CD4-positive, alpha-beta T cell (primary cell): Measurements from ENCODE around the gene ASCC3. TPM values are rescaled to one million over a fixed set of nuclear protein-coding genes. Genes with fewer than 3 reads are reported as not detected.

ENCODE experiments used
- ATAC-seq: fragments of 200-7000 bp; cut with Tn5 transposase; one replicate; pipeline ENCODE4 v1.10.0; 2022; ENCODE audit warnings: mild to moderate bottlenecking; ENCODE audit not compliant: poor library complexity
- CTCF ChIA-PET: fragments of 350-600 bp; sonication (Branson Sonifier 250); formaldehyde crosslinking; loops from one replicate; lab custom pipeline; 2021; ENCODE audit warnings: antibody characterized with exemption, inconsistent platforms; lab: Charles Lee
- POLR2A ChIA-PET: fragments of 350-600 bp; sonication (Branson Sonifier 250); formaldehyde crosslinking; loops from one replicate; lab custom pipeline; 2021; ENCODE audit warnings: antibody characterized with exemption, inconsistent platforms; lab: Charles Lee
- DNase-seq, 14 experiments: peaks; one replicate each; pipeline ENCODE4 v3.0.0-alpha.2; 2013 to 2020; ENCODE audit warnings: mixed read lengths in 2 of 14
- H3K27ac ChIP-seq, 2 donors: one replicate each; pipeline versions ENCODE4 v1.5.1 to v1.7.0; 2013; ENCODE audit warnings: low read length in 2 of 2, low read depth in 1 of 2, mild to moderate bottlenecking in 1 of 2
- H3K27me3 ChIP-seq, 2 experiments: 1 replicate in 1 of 2; 2 replicates in 1 of 2; pipeline versions ENCODE4 v1.6.1 to v1.7.0; 2013; ENCODE audit warnings: low read length in 2 of 2, control low read depth in 1 of 2, mild to moderate bottlenecking in 1 of 2, moderate library complexity in 1 of 2; ENCODE audit not compliant: insufficient read depth in 2 of 2, control insufficient read depth in 1 of 2
- H3K36me3 ChIP-seq: one replicate; pipeline ENCODE4 v1.6.1; 2013; ENCODE audit warnings: low read length, control low read depth; ENCODE audit not compliant: insufficient read depth
- H3K4me1 ChIP-seq: one replicate; pipeline ENCODE4 v1.6.1; 2013; ENCODE audit warnings: low read length, control low read depth; ENCODE audit not compliant: insufficient read depth
- H3K4me3 ChIP-seq: one replicate; pipeline ENCODE4 v1.5.1; 2013; ENCODE audit warnings: mild to moderate bottlenecking, low read length, moderate library complexity
- H3K9me3 ChIP-seq, 2 experiments: 1 replicate in 1 of 2; 2 replicates in 1 of 2; pipeline versions ENCODE4 v1.6.1 to v1.7.0; 2013; ENCODE audit warnings: low read length in 2 of 2, mild to moderate bottlenecking in 2 of 2, control low read depth in 1 of 2, moderate library complexity in 1 of 2; ENCODE audit not compliant: control insufficient read depth in 1 of 2, insufficient read depth in 1 of 2
- H3K27ac Mint-ChIP-seq: one replicate; pipeline ENCODE4 v1.8.0; 2020; ENCODE audit warnings: mixed read lengths
- H3K27me3 Mint-ChIP-seq: one replicate; pipeline ENCODE4 v1.8.0; 2021; ENCODE audit warnings: mixed read lengths
- H3K36me3 Mint-ChIP-seq: one replicate; pipeline ENCODE4 v1.8.0; 2021; ENCODE audit warnings: low read depth, mixed read lengths
- H3K4me1 Mint-ChIP-seq: one replicate; pipeline ENCODE4 v1.8.0; 2021; ENCODE audit warnings: low read depth, mixed read lengths
- H3K4me3 Mint-ChIP-seq: one replicate; pipeline ENCODE4 v1.8.0; 2020; ENCODE audit warnings: mild to moderate bottlenecking, mixed read lengths
- H3K9me3 Mint-ChIP-seq: one replicate; pipeline ENCODE4 v1.8.0; 2020; ENCODE audit warnings: mixed read lengths
- intact Hi-C, 2 experiments: fragments of 100-400 bp; cut with DNase I in 1 of 2; cut with micrococcal nuclease in 1 of 2; formaldehyde crosslinking; loops; one replicate each; pipeline versions ENCODE4 v1.15.1 to v1.9.0; 2023 to 2025; cut with DNase I, micrococcal nuclease
- total RNA-seq, 174 experiments: library from RNA in 2 of 174; stranded (reverse) in 2 of 174; gene quantifications; one replicate each; pipeline ENCODE4 v1.2.3 and lab custom pipeline; 2021 to 2026
- TF ChIP-seq, protein P1 (sequence below): fragments of 200-600 bp; IDR thresholded peaks from one replicate; pipeline ENCODE4 v1.8.0; 2022; ENCODE audit warnings: antibody characterized with exemption, mild to moderate bottlenecking

Gene ASCC3
- total RNA-seq, 2 experiments from 2014 or later, result 28.9 to 30.4 TPM

DNA sequence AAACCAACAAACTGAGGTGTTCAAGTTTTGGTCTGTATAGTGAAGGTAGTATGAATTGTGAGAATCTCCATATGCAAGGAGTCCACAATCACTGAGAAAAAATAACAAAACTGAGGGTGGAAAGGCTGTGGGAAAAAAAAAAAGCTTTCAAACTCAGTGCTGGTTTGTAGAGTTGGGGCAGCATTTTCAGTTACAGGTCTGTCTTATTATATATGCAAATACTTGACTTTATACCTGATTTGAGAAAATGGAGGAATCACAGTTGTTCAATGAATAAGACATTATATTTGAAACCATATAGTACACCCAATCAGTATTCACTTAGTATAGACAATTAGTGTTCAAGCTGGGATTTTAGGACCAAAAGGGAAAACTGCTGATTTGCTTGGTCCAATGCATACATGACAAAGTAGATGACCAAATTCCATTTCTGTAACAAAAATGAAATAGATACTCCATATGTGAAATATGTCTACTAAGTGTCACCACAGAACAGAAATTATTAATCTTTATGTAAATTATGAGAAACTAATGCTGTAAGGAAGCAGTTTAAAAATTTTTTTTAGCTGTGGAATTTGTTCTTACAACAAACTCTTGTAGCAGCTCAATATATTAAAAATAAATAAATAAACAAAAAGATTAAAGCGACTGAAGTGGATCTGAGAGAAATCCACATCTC lies 187.7 kb downstream of the ASCC3 start:
- CTCF ChIA-PET, result interaction anchor here (1.3 kb wide), 1 partner anchor 10 kb away, joined by 3 read pairs; no protein-coding TSS in a partner anchor
- no peak for ATAC-seq
- POLR2A ChIA-PET, result no interaction called here
- TF ChIP-seq, protein P1, sequence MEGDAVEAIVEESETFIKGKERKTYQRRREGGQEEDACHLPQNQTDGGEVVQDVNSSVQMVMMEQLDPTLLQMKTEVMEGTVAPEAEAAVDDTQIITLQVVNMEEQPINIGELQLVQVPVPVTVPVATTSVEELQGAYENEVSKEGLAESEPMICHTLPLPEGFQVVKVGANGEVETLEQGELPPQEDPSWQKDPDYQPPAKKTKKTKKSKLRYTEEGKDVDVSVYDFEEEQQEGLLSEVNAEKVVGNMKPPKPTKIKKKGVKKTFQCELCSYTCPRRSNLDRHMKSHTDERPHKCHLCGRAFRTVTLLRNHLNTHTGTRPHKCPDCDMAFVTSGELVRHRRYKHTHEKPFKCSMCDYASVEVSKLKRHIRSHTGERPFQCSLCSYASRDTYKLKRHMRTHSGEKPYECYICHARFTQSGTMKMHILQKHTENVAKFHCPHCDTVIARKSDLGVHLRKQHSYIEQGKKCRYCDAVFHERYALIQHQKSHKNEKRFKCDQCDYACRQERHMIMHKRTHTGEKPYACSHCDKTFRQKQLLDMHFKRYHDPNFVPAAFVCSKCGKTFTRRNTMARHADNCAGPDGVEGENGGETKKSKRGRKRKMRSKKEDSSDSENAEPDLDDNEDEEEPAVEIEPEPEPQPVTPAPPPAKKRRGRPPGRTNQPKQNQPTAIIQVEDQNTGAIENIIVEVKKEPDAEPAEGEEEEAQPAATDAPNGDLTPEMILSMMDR, result no peak
- H3K36me3 ChIP-seq, result no peaks in the 10 kb centered on the region
- Mint-ChIP-seq H3K27ac (no peak overlapping the region), H3K36me3 (peaks cover 16% of the 10 kb centered on the region), H3K4me1 (no peaks in the 10 kb centered on the region), H3K27me3 (no peaks in the 10 kb centered on the region), H3K4me3 (no peak overlapping the region), H3K9me3 (no peaks in the 10 kb centered on the region)
- H3K27me3 ChIP-seq, result no peaks in the 10 kb centered on the region
- no peaks in the 10 kb centered on the region for H3K9me3 ChIP-seq
- H3K27ac ChIP-seq, result no peak overlapping the region
- H3K4me3 ChIP-seq, result no peak overlapping the region
- H3K4me1 ChIP-seq, result no peaks in the 10 kb centered on the region
- DNase-seq, result no peak
- intact Hi-C loops, result no loop called here

DNA sequence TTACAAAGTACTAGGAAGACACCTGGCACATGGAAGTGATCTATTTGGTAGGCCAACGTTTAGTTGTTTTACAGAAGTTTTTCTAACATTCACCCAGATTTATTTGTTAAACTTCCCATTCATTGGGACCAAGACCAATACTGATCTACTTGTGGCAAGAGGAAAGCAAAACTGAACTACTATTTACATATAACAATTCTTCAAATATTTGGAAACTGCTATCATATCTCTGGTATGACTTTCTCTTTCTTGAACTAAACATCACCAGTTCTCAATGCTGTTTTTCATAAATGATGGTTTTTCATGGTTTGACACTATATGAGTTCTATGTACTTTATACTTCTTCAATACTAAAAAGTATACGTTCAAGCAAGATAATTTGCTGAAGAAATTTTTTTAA lies 189.2 kb downstream of the ASCC3 start:
- ATAC-seq, result no peak
- intact Hi-C loops, result no loop called here
- Mint-ChIP-seq H3K9me3 (no peaks in the 10 kb centered on the region), H3K4me3 (no peak overlapping the region), H3K27ac (no peak overlapping the region), H3K27me3 (no peaks in the 10 kb centered on the region), H3K36me3 (peaks cover 8% of the 10 kb centered on the region), H3K4me1 (no peaks in the 10 kb centered on the region)
- Histone ChIP-seq H3K36me3 (no peaks in the 10 kb centered on the region), H3K4me1 (no peaks in the 10 kb centered on the region), H3K4me3 (no peak overlapping the region), H3K9me3 (no peaks in the 10 kb centered on the region), H3K27me3 (no peaks in the 10 kb centered on the region), H3K27ac (no peak overlapping the region)
- TF ChIP-seq, protein P1, result no peak
- POLR2A ChIA-PET, result no interaction called here
- no peak for DNase-seq
- CTCF ChIA-PET, result interaction anchor here (0.6 to 1.3 kb wide), 2 partner anchors 11 to 194 kb away, joined by 3 read pairs; no protein-coding TSS in a partner anchor

DNA sequence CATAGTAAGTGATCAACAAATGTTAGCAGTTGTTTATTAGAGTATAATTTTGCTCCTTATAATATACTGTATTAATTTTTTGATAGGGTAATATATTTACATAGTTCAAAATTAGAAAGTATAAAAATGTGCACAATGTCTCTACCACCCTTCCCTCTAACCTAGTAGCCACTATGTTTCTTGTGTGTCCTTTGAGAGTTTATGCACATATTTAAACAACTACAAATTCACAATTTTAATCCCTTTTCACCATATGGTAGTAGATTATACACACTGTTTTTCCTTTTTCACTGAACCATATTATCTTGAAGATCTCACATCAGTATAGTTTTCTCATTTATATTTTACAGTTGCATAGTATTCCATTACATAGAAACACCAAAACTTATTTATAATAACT lies 194.9 kb downstream of the ASCC3 start:
- no peaks in the 10 kb centered on the region for H3K9me3 Mint-ChIP-seq
- no peak overlapping the region for H3K4me3 Mint-ChIP-seq
- TF ChIP-seq, protein P1, result no peak
- Histone ChIP-seq H3K27me3 (no peaks in the 10 kb centered on the region), H3K4me1 (no peaks in the 10 kb centered on the region), H3K27ac (no peak overlapping the region), H3K9me3 (no peaks in the 10 kb centered on the region), H3K4me3 (no peak overlapping the region), H3K36me3 (no peaks in the 10 kb centered on the region)
- H3K4me1 Mint-ChIP-seq, result no peaks in the 10 kb centered on the region
- H3K27me3 Mint-ChIP-seq, result no peaks in the 10 kb centered on the region
- ChIA-PET POLR2A (no interaction called here), CTCF (no interaction called here)
- ATAC-seq, result no peak
- peaks cover 3% of the 10 kb centered on the region for H3K36me3 Mint-ChIP-seq
- intact Hi-C loops, result no loop called here
- DNase-seq, result no peak
- no peak overlapping the region for H3K27ac Mint-ChIP-seq
